Left lung (tissue), 10 donors: Measurements from ENCODE around the gene RHOBTB1. TPM values are rescaled to one million over a fixed set of nuclear protein-coding genes. Genes with fewer than 3 reads are reported as not detected.

Experiments used
- ATAC-seq: fragments of 200-7000 bp; cut with Tn5 transposase; one replicate; pipeline ENCODE4 v1.9.1; 2020; ENCODE audit warnings: moderate library complexity
- DNase-seq, 4 donors: peaks; one replicate each; pipeline ENCODE4 v3.0.0-alpha.2; 2013 to 2020
- H3K27ac ChIP-seq, 2 donors: fragments of 200-600 bp; sonication (generic) in 1 of 2; one replicate each; pipeline versions ENCODE4 v1.5.0 to v1.8.0; 2020 to 2021
- H3K27me3 ChIP-seq, 2 donors: fragments of 200-600 bp; sonication (generic) in 1 of 2; one replicate each; pipeline versions ENCODE4 v1.5.0 to v1.8.0; 2020 to 2021
- H3K36me3 ChIP-seq, 2 donors: fragments of 200-600 bp; sonication (generic) in 1 of 2; one replicate each; pipeline versions ENCODE4 v1.5.0 to v1.8.0; 2020 to 2021
- H3K4me1 ChIP-seq, 2 donors: fragments of 200-600 bp; one replicate each; pipeline ENCODE4 v1.8.0; 2021
- H3K4me3 ChIP-seq, 2 donors: fragments of 200-600 bp; sonication (generic) in 1 of 2; one replicate each; pipeline versions ENCODE4 v1.5.0 to v1.8.0; 2020 to 2021; ENCODE audit warnings: mild to moderate bottlenecking in 1 of 2
- H3K9me3 ChIP-seq, 2 donors: fragments of 200-600 bp; sonication (generic) in 1 of 2; one replicate each; pipeline versions ENCODE4 v1.5.0 to v1.8.0; 2020 to 2021
- intact Hi-C, 2 donors: fragments of 100-400 bp; cut with DNase I; formaldehyde crosslinking; loops; one replicate each; pipeline versions ENCODE4 v1.11.2 to v1.14.2; 2022
- polyA plus RNA-seq, 6 donors: library from polyadenylated mRNA; unstranded; fragments of 120-200 nt; gene quantifications; one replicate each; pipeline ENCODE4 v1.2.1, GENCODE V29; 2013; ENCODE audit not compliant: insufficient read length in 6 of 6
- total RNA-seq, 2 donors: library from RNA; stranded (reverse); fragmentation: NEBNext Ultra II Directional; extraction: Animal tissue kit (Norgen Biotek cat#: 25700); gene quantifications; one replicate each; pipeline ENCODE4 v1.2.1, GENCODE V29; 2021
- TF ChIP-seq, protein P1 (sequence below), 2 donors: fragments of 200-600 bp; sonication (generic) in 1 of 2; IDR thresholded peaks; one replicate each; pipeline versions ENCODE4 v1.5.0 to v1.8.0; 2021; ENCODE audit warnings: antibody characterized with exemption in 2 of 2
- donor health status: DM: no; HTN: yes; CAD: no.
- donor health status: DM: no; HTN: no; CAD: no.

The RHOBTB1 gene
- total and polyA plus RNA-seq, 8 donors = 13.1 to 55.9 (median 52.5) TPM

- intact Hi-C loops = no loop called here
- TF ChIP-seq, protein P1, sequence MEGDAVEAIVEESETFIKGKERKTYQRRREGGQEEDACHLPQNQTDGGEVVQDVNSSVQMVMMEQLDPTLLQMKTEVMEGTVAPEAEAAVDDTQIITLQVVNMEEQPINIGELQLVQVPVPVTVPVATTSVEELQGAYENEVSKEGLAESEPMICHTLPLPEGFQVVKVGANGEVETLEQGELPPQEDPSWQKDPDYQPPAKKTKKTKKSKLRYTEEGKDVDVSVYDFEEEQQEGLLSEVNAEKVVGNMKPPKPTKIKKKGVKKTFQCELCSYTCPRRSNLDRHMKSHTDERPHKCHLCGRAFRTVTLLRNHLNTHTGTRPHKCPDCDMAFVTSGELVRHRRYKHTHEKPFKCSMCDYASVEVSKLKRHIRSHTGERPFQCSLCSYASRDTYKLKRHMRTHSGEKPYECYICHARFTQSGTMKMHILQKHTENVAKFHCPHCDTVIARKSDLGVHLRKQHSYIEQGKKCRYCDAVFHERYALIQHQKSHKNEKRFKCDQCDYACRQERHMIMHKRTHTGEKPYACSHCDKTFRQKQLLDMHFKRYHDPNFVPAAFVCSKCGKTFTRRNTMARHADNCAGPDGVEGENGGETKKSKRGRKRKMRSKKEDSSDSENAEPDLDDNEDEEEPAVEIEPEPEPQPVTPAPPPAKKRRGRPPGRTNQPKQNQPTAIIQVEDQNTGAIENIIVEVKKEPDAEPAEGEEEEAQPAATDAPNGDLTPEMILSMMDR (IDR thresholded peaks at IDR 0.05) = no peak
- Histone ChIP-seq H3K27ac (no peak overlapping the region), H3K27me3 (no peaks in the 10 kb centered on the region), H3K4me3 (no peak overlapping the region), H3K36me3 (peaks cover 0 to 5% of the 10 kb centered on the region in 2 donors), H3K4me1 (no peaks in the 10 kb centered on the region), H3K9me3 (no peaks in the 10 kb centered on the region)
- DNase-seq (no peak), ATAC-seq (no peak)
Measured at GRCh38 chr10:60878224-60878623, 65.8 kb downstream of the RHOBTB1 start.

- H3K27ac ChIP-seq = no peak overlapping the region
- no peak overlapping the region for H3K4me3 ChIP-seq
- H3K36me3 ChIP-seq = peaks cover 0 to 5% of the 10 kb centered on the region in 2 donors
- TF ChIP-seq, protein P1 (IDR thresholded peaks at IDR 0.05) = no peak
- intact Hi-C loops = no loop called here
- ATAC-seq (no peak), DNase-seq (no peak)
- no peaks in the 10 kb centered on the region for H3K4me1 ChIP-seq
- H3K9me3 ChIP-seq = no peaks in the 10 kb centered on the region
- no peaks in the 10 kb centered on the region for H3K27me3 ChIP-seq
Measured at GRCh38 chr10:60877777-60878120, 66.2 kb downstream of the RHOBTB1 start.

DNA sequence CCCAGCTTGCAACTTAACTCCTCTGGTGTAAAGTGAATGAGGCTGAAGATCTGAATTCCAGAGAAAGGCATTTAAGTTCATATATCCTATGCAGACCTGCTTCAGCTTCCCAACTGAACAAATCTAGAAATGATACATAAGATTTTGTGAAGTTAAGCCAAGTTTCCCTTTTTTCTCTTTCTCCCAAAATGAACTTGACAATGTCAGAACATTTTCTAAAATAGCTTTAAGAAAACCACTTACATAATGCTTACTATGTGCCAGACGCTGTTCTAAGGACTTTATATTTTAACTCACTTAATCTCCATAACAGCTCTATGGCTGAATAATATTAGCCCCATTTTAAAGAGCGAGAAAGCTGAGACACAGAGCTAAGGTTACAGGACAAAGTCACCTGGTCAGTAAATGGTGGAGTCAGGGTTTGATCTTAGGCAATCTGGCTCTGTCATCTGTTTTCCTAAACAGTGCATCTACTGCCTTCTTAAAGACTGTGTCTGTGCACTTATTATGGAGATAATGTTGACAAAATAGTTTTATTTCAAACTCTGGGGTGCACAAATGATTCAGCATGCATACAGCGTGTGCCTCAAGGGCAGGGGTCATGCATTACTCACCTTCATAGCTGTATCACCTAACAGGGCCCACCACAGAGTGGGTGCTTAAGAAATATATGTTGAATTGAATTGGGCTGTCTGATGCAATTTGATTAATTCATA is 66.8 kb downstream of the RHOBTB1 start:
- no peaks in the 10 kb centered on the region for H3K9me3 ChIP-seq
- intact Hi-C loops = no loop called here
- no peaks in the 10 kb centered on the region for H3K27me3 ChIP-seq
- DNase-seq (no peak), ATAC-seq (no peak)
- peaks cover 0 to 7% of the 10 kb centered on the region in 2 donors for H3K36me3 ChIP-seq
- TF ChIP-seq, protein P1 (IDR thresholded peaks at IDR 0.05) = no peak
- H3K27ac ChIP-seq = no peak overlapping the region
- H3K4me3 ChIP-seq = no peak overlapping the region
- H3K4me1 ChIP-seq = no peaks in the 10 kb centered on the region

GRCh38 chr10:60873758-60874157 is 70.2 kb downstream of the RHOBTB1 start:
- intact Hi-C loops = no loop called here
- no peak overlapping the region for H3K4me3 ChIP-seq
- H3K27ac ChIP-seq = no peak overlapping the region
- H3K27me3 ChIP-seq = no peaks in the 10 kb centered on the region
- DNase-seq = no peak
- TF ChIP-seq, protein P1 (IDR thresholded peaks at IDR 0.05) = no peak
- H3K36me3 ChIP-seq = peaks cover 0 to 28% of the 10 kb centered on the region in 2 donors
- ATAC-seq = no peak
- H3K4me1 ChIP-seq = no peaks in the 10 kb centered on the region
- H3K9me3 ChIP-seq = no peaks in the 10 kb centered on the region

- intact Hi-C loops = no loop called here
- Histone ChIP-seq H3K4me1 (no peaks in the 10 kb centered on the region), H3K4me3 (no peak overlapping the region), H3K36me3 (peaks cover 0 to 25% of the 10 kb centered on the region in 2 donors), H3K27ac (no peak overlapping the region), H3K27me3 (no peaks in the 10 kb centered on the region), H3K9me3 (no peaks in the 10 kb centered on the region)
- DNase-seq (no peak), ATAC-seq (no peak)
- TF ChIP-seq, protein P1 (IDR thresholded peaks at IDR 0.05) = no peak
Measured at GRCh38 chr10:60872451-60872850, 71.5 kb downstream of the RHOBTB1 start.
